Activated CD8-positive, alpha-beta memory T cell treated with anti-CD3 and anti-CD28 coated beads, Interleukin-2, amount 10 ng/mL, durations not matched to agents 7 days and 5 days (primary cell): ENCODE results near the gene CCSER1. TPM values are rescaled to one million over a fixed set of nuclear protein-coding genes. Genes with fewer than 3 reads are reported as not detected.

Experiments used
- ATAC-seq: fragments of 150-1000 bp; cut with Tn5 transposase; one replicate; pipeline ENCODE4 v1.10.0; 2021; ENCODE audit warnings: moderate library complexity
- CTCF ChIA-PET: fragments of 350-600 bp; sonication (Branson Sonifier 250); formaldehyde crosslinking; loops from one replicate; lab custom pipeline; 2021; ENCODE audit warnings: antibody characterized with exemption; lab: Charles Lee
- DNase-seq: peaks from one replicate; pipeline ENCODE4 v3.0.0-alpha.2; 2020
- H3K27ac Mint-ChIP-seq: one replicate; pipeline ENCODE4 v1.8.0; 2021; ENCODE audit warnings: mild to moderate bottlenecking, mixed read lengths
- H3K27me3 Mint-ChIP-seq: one replicate; pipeline ENCODE4 v1.8.0; 2021; ENCODE audit warnings: mixed read lengths
- H3K36me3 Mint-ChIP-seq: one replicate; pipeline ENCODE4 v1.8.0; 2021; ENCODE audit warnings: mild to moderate bottlenecking, mixed read lengths
- H3K4me1 Mint-ChIP-seq: one replicate; pipeline ENCODE4 v1.8.0; 2021; ENCODE audit warnings: mixed read lengths
- H3K4me3 Mint-ChIP-seq: one replicate; pipeline ENCODE4 v1.8.0; 2021; ENCODE audit warnings: mild to moderate bottlenecking, moderate library complexity, mixed read lengths
- H3K9me3 Mint-ChIP-seq: one replicate; pipeline ENCODE4 v1.8.0; 2022; ENCODE audit warnings: low read depth, mixed read lengths
- total RNA-seq, 2 experiments: library from RNA; stranded (reverse); gene quantifications; one replicate each; pipeline ENCODE4 v1.2.3, GENCODE V29; 2021

Gene CCSER1
- total RNA-seq, 2 experiments from 2014 or later: 0.16 TPM; not detected in 1

DNA sequence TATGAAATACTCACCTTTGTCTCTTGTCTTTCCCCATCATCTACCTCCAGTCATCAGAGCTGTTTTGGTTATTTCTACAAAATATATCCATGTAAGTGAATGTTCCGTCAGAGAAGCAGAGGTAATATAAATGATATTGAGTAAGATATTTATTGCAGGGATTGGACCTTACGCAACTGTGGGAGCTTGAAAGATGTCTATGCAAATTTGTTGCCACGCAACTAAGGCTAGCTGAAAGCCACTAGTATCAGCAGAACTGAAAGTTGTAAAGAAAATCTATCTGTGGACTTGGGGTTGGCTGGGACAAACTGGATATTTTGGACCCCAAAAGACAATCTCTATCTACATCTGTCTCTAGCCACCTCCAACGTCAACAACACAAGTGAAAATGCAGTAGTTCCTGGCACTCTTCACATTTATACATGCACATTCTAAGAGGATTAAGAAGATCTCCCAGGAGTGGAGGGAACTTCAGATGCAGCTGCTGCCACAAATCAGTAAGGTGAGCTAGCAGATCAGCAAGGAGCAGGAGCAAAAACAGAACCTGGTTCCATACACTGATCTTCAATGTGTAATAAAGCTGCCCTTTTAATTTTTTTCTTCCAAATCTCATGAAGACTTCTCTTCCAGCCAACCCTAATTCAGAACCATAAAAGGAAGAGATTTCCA, 8.5 kb upstream of the CCSER1 start:
- CTCF ChIA-PET: no interaction called here
- no peaks in the 10 kb centered on the region for H3K9me3 Mint-ChIP-seq
- no peaks in the 10 kb centered on the region for H3K36me3 Mint-ChIP-seq
- H3K4me1 Mint-ChIP-seq: no peaks in the 10 kb centered on the region
- ATAC-seq (no peak), DNase-seq (no peak)
- no peaks in the 10 kb centered on the region for H3K27me3 Mint-ChIP-seq
- H3K27ac Mint-ChIP-seq: no peak overlapping the region
- H3K4me3 Mint-ChIP-seq: no peak overlapping the region

DNA sequence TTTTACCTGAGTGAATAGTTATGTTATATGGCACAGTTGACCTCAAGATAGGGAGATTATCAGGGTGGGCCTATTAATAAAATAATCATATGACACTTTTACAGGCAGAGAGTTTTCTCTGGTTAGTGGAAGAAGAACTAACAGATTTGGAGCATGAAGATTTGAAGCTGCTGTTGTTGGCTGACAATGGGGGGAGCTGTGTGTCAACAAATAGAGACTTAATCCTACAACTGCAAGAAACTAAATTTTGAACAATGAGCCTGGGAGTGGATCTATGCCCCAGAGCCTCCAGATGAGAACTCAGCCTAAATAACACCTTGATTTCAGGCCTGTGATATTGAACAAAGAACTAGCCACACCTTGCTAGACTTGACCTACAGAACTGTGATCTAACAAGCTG, 7.2 kb upstream of the CCSER1 start:
- CTCF ChIA-PET: no interaction called here
- DNase-seq: no peak
- Mint-ChIP-seq H3K36me3 (no peaks in the 10 kb centered on the region), H3K9me3 (no peaks in the 10 kb centered on the region), H3K27ac (no peak overlapping the region), H3K4me1 (no peaks in the 10 kb centered on the region), H3K4me3 (no peak overlapping the region), H3K27me3 (peaks cover 5% of the 10 kb centered on the region)
- no peak for ATAC-seq

DNA sequence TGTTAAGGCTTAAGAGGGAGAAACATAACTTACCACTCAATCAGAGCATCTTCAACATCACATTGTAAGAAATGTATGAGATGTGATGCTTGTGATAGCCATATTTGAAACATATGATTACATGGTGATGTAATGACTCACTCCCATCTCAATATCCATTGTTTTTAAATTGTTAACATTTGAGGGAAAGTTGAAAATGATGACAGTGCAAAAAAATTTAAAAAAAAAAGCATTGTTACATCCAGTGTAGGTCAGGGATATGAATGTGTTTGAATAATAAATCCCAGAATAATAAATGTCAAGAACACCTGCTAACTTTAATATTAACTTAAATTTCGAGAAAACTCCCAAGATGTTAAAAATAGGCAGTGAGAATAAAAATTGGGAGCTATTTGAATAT, 6.4 kb upstream of the CCSER1 start:
- CTCF ChIA-PET: no interaction called here
- Mint-ChIP-seq H3K4me3 (no peak overlapping the region), H3K27ac (no peak overlapping the region), H3K27me3 (peaks cover 12% of the 10 kb centered on the region), H3K4me1 (no peaks in the 10 kb centered on the region), H3K9me3 (no peaks in the 10 kb centered on the region), H3K36me3 (no peaks in the 10 kb centered on the region)
- ATAC-seq (no peak), DNase-seq (no peak)

DNA sequence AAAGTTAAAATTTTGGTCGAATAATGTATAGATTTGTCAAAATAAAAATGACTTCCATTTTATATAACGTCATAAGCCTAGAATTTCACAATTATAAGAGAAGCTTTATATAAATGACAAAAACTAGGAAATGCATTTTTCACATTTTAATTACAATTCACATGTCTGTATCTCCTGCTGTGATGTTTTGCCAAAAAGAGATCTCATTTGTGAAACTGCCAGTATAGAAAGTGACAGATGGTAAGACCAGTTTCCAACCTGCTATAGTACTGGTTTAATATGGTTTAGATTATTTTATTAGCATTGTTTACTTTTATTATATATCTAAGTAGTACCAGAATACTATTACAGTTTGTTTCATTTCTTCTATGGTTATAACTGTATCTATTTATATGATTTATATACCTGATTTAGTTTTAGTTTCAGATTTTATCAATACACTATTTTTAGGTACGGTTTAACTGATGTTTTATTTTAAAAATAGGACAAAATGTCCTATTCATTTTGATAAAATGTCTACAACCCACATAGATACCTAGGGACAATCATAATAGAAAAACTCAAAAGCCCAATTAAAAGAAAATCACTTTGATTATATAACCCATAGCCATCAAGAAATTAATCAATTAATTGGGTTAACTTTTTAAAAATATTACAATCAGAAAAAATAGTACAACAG, 5.4 kb upstream of the CCSER1 start:
- Mint-ChIP-seq H3K9me3 (no peaks in the 10 kb centered on the region), H3K27me3 (peaks cover 22% of the 10 kb centered on the region), H3K27ac (no peak overlapping the region), H3K4me3 (no peak overlapping the region), H3K36me3 (no peaks in the 10 kb centered on the region), H3K4me1 (peaks cover 2% of the 10 kb centered on the region)
- DNase-seq: no peak
- no peak for ATAC-seq
- CTCF ChIA-PET: no interaction called here

DNA sequence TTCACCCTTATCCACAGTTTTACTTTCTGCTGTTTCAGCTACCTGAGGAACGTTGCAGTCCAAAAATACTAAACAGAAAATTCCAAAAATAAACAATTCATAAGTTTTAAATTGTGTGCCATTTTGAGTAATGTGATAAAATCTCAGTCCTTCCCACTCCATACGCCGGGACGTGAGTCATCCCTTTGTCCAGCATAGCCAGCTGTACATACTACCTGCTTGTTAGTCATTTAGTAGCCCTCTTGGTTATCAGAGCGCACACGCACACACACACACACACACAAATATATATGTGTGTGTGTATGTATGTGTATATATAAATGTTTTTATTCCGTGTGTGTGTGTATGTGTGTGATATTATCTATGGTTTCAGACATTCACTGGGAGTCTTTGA, 4.8 kb upstream of the CCSER1 start:
- peaks cover 4% of the 10 kb centered on the region for H3K4me1 Mint-ChIP-seq
- H3K36me3 Mint-ChIP-seq: no peaks in the 10 kb centered on the region
- H3K4me3 Mint-ChIP-seq: no peak overlapping the region
- CTCF ChIA-PET: no interaction called here
- DNase-seq (no peak), ATAC-seq (no peak)
- H3K9me3 Mint-ChIP-seq: no peaks in the 10 kb centered on the region
- no peak overlapping the region for H3K27ac Mint-ChIP-seq
- H3K27me3 Mint-ChIP-seq: peaks cover 25% of the 10 kb centered on the region

DNA sequence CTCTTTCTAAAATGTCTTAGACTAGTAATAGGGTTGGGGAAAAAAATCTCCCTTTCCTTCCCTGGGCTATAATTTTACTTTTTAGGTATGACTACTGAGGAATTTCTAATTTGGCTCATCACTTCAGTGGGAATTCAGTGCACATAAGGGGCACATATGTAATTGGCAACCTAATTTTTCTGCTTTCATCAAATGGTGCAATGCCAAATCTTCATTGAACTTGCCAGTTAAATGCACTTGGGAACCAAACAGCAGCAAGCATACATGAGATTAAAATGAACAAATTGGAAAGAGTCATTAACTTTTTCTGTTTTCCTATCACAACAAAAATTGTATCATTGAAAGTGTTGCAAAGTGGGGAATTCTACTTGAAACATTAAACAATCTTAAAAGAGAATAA, 2.9 kb upstream of the CCSER1 start:
- Mint-ChIP-seq H3K36me3 (no peaks in the 10 kb centered on the region), H3K4me1 (peaks cover 16% of the 10 kb centered on the region), H3K27me3 (peaks cover 39% of the 10 kb centered on the region), H3K9me3 (no peaks in the 10 kb centered on the region), H3K4me3 (no peak overlapping the region), H3K27ac (no peak overlapping the region)
- no peak for ATAC-seq
- CTCF ChIA-PET: no interaction called here
- DNase-seq: no peak

DNA sequence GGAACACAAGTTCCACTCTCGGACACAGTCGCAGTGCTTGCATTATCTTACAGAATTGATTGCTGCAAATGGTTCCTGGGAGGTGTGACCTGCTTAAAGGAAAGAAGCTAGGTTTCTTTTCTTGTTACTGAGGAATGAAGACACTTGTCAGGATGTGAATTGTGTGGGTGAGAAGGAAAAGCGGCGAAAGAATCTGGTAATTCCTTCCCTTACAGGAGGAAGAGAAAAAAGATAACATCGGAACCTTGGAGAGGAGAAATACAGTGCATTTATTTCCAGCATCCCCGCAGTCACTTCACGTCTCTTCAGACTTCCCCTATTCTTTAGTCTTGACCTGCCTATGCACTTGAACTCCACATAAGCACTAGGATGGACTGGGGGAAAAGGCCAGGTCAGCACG, 389 bp upstream of the CCSER1 start:
- CTCF ChIA-PET: no interaction called here
- Mint-ChIP-seq H3K27ac (no peak overlapping the region), H3K4me3 (peak overlapping the region; percentile 17), H3K27me3 (peaks cover 47% of the 10 kb centered on the region), H3K9me3 (no peaks in the 10 kb centered on the region), H3K4me1 (peaks cover 16% of the 10 kb centered on the region), H3K36me3 (no peaks in the 10 kb centered on the region)
- ATAC-seq (no peak), DNase-seq (no peak)

DNA sequence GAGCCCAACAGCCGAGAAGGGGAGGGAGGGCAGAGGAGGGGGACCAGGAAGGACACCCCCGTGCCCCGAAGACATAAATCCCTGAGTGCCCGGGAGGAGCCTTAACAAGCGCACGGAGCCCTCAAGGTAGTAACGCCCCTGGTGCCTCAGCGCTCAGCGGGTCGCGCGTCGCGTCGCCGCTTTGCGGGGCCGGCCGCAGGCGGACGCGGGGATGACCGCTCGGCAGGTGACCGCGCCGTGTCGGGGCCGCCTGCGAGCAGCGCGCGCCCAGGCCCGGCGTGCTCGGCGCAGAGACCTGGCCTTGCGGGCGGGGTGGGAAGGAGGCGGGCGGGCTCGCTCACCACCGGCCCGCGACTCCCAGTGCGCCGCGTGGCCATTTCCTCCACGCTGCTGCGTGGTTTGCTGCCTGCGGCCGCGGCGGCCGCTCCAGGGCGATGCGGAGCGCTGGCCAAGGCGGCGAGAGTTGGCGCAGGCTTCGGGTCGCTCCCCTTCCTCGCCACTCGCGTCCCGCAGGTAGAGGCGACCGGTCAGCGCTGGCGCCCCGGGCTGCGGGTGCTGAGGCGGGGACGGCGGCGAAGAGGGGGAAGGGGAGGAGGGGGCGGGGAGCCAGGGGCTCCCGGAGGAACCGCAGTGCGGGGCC, 632 bp downstream of the CCSER1 start:
- H3K36me3 Mint-ChIP-seq: no peaks in the 10 kb centered on the region
- H3K4me3 Mint-ChIP-seq: peak overlapping the region; percentile 59
- ATAC-seq (peak; percentile 26), DNase-seq (no peak)
- no peak overlapping the region for H3K27ac Mint-ChIP-seq
- H3K4me1 Mint-ChIP-seq: peaks cover 16% of the 10 kb centered on the region
- peaks cover 49% of the 10 kb centered on the region for H3K27me3 Mint-ChIP-seq
- H3K9me3 Mint-ChIP-seq: no peaks in the 10 kb centered on the region
- CTCF ChIA-PET: no interaction called here

DNA sequence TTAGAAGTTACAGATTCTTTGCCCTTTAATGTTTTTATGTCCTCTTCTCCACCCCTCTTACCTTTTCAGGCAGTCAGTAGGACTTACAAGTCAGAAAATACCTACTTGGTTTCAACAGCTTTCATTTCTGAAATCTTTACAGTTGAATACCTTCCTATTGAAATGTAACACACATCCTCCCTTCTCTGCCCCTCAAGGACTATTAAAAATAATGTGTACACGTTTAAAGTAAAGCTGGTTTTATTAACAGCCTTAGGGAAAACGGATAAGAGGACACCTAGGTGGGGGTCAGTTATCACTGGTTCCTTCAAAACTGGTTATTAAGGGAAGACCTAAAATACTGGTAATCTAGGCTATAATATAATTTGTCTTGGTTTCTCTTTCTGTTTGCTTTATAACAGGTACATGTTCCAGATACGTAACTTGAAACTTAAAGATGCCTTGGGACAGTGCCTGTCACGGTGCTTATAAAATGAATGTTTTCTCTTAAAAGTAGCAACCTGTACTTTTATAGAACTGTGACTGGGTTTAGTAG, 1.8 kb downstream of the CCSER1 start:
- ATAC-seq (no peak), DNase-seq (no peak)
- peaks cover 16% of the 10 kb centered on the region for H3K4me1 Mint-ChIP-seq
- no peaks in the 10 kb centered on the region for H3K9me3 Mint-ChIP-seq
- CTCF ChIA-PET: no interaction called here
- no peak overlapping the region for H3K27ac Mint-ChIP-seq
- H3K4me3 Mint-ChIP-seq: peak overlapping the region; percentile 23
- peaks cover 49% of the 10 kb centered on the region for H3K27me3 Mint-ChIP-seq
- H3K36me3 Mint-ChIP-seq: no peaks in the 10 kb centered on the region

DNA sequence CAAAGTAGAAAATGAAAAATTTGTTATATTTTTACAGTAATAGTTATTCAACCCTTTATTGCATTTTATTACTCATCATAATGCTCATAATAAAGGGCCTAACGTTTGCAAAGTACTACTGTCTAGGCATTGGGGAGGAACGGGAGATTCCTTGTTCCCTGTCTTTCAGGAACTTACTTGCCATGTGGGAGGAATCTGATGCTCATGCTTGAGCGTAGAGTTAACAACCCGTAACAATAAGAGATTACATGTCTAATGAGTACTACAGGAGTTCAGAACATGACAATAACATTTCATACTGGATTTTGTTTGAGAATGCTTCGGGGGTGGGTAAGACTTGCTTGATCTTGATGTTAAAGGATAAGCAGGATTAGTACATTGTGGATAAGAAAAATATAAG, 2.9 kb downstream of the CCSER1 start:
- CTCF ChIA-PET: no interaction called here
- peaks cover 16% of the 10 kb centered on the region for H3K4me1 Mint-ChIP-seq
- no peaks in the 10 kb centered on the region for H3K36me3 Mint-ChIP-seq
- H3K27me3 Mint-ChIP-seq: peaks cover 43% of the 10 kb centered on the region
- DNase-seq: no peak
- ATAC-seq: no peak
- no peak overlapping the region for H3K4me3 Mint-ChIP-seq
- no peak overlapping the region for H3K27ac Mint-ChIP-seq
- H3K9me3 Mint-ChIP-seq: no peaks in the 10 kb centered on the region

DNA sequence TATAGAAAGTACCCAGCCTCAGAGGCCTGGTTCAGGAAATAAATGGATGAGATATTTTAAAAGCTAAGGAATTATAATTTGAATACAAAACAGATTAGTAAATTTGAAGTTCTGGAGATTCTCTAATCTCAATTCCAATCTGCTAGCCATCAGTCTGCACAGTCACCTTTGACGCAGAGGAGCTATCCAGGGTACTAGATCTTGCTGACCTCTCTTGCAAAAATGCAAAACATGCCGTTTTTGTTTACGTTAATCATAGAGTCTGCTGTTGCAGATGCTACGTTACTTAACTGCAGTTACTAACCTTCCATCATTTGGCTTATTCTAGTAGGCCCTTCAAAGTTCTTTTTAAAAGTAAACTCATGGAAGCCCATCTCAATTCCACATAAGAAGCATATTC, 10.4 kb downstream of the CCSER1 start:
- Mint-ChIP-seq H3K27me3 (no peaks in the 10 kb centered on the region), H3K36me3 (no peaks in the 10 kb centered on the region), H3K9me3 (no peaks in the 10 kb centered on the region), H3K4me1 (no peaks in the 10 kb centered on the region), H3K4me3 (no peak overlapping the region), H3K27ac (no peak overlapping the region)
- DNase-seq: no peak
- ATAC-seq: no peak
- CTCF ChIA-PET: no interaction called here

DNA sequence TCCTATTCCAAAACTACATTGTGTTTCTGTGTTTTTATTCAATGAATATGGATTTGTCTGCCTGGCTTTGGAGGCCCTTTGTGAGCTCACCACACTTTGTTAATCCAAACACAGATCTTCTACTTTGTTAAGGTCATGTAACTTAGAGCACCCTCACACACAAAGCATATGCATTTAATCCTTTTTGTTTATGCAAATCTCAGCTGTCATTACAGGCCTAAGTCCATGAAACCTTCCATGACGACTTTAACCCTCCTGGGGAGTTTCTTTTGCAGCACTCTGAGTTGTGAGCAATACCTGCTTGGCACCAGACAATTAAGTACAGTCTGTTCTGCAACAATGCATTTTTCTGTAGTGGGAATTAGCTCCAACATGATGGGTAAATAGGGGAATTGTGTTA, 14.9 kb downstream of the CCSER1 start:
- Mint-ChIP-seq H3K4me3 (no peak overlapping the region), H3K27me3 (no peaks in the 10 kb centered on the region), H3K4me1 (no peaks in the 10 kb centered on the region), H3K27ac (no peak overlapping the region), H3K36me3 (no peaks in the 10 kb centered on the region), H3K9me3 (no peaks in the 10 kb centered on the region)
- CTCF ChIA-PET: no interaction called here
- ATAC-seq: no peak
- no peak for DNase-seq

DNA sequence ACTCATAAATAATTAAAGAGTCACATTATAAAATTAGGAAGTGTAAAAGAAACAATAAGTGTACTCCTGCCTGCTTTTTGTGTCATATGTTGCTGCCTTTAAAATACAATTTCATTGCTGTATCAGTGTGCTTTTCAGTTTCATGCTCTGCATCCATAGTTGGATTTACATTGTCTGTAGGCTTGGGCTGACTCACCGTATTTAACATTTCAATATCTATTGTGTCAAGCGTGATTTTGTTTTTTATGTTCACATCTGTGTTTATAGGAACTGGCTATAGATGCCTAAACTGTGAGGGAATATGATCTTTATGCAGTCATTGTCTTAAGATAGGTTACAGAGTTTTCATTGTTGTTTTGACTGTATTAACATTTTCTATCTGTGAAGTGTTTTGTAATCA, 18.1 kb downstream of the CCSER1 start:
- CTCF ChIA-PET: no interaction called here
- Mint-ChIP-seq H3K9me3 (no peaks in the 10 kb centered on the region), H3K4me1 (no peaks in the 10 kb centered on the region), H3K27me3 (no peaks in the 10 kb centered on the region), H3K4me3 (no peak overlapping the region), H3K27ac (no peak overlapping the region), H3K36me3 (no peaks in the 10 kb centered on the region)
- DNase-seq: no peak
- no peak for ATAC-seq

DNA sequence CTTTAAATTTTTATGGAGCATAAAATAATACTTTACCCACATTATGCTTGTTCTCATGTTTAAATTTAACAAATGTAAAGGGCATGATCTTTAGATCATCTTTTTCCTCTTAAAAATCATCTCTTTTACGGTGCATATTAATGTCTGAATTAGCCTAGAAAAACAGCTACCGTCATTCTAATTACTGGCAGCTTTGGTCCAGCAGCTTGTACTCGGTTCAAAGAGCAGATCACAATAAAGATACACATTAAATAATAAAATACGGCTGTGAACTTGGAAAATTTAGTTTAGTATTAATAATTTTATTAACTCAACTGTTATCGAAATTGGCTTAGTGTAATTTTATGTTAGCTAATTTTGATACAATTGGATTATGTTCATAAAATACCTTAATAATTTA, 19.1 kb downstream of the CCSER1 start:
- no peak for ATAC-seq
- H3K27me3 Mint-ChIP-seq: no peaks in the 10 kb centered on the region
- no peak overlapping the region for H3K4me3 Mint-ChIP-seq
- no peaks in the 10 kb centered on the region for H3K9me3 Mint-ChIP-seq
- no peak for DNase-seq
- no peaks in the 10 kb centered on the region for H3K4me1 Mint-ChIP-seq
- H3K27ac Mint-ChIP-seq: no peak overlapping the region
- H3K36me3 Mint-ChIP-seq: no peaks in the 10 kb centered on the region
- CTCF ChIA-PET: no interaction called here
